Ureter (tissue), 1 donor: Measurements from ENCODE around the gene ZNF554. TPM values are rescaled to one million over a fixed set of nuclear protein-coding genes. Genes with fewer than 3 reads are reported as not detected.
"Not testable (repeated sequence)": the region's sequence is repeated elsewhere in the genome, so short reads cannot be mapped to it uniquely, and the experiment has no call there.

Experiments used
- DNase-seq: peaks from one replicate; pipeline ENCODE4 v3.0.0-alpha.2; 2020; ENCODE audit warnings: low spot score
- total RNA-seq: library from RNA; stranded (reverse); gene quantifications from one replicate; pipeline ENCODE4 v1.2.4, GENCODE V29; 2023
- donor health status: DM: yes; HTN: yes; CAD: no.

The ZNF554 gene
- total RNA-seq, 1 donor from 2014 or later = 6.1 TPM

- DNase-seq = no peak
These were observed 29.0 kb upstream of the ZNF554 start for GRCh38 chr19:2790557-2791271.

GRCh38 chr19:2791440-2791839 is 28.2 kb upstream of the ZNF554 start:
- DNase-seq = no peak

DNA sequence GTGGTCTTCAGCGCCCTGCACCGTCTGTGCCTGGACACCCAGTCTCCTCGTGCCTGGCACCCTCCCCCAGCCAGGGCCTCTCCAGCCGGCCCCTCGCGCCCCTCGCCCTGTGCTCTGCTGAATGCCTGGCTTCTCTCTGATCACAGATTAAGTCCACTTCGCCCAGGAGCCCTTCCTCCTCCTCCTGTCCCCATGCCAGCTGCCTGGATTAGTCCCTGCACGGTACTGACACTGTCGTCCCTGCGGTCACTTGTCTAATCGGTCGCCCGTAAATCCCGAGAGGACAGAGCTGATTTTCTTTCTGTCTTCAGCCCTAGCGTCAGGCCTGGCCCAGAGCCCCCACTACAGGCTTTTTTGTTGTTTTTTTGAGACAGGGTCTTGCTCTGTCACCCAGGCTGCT is 27.8 kb upstream of the ZNF554 start:
- no peak for DNase-seq

DNA sequence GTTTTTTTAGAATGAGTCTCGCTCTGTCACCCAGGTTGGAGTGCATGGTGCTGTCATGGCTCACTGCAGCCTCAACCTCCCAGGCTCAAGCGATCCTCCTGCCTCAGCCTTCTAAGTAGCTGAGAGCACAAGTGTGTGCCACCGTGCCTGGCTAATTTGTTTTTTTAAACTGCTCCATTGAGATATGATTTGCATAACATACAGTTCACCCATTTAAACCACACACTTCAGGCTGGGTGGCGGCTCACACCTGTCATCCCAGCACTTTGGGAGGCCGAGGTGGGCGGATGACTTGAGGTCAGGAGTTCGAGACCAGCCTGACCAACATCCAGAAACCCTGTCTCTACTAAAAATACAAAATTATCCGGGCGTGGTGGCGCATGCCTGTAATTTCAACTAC is 27.0 kb upstream of the ZNF554 start:
- DNase-seq = not testable (repeated sequence)

- DNase-seq = no peak
These were observed 26.5 kb upstream of the ZNF554 start for GRCh38 chr19:2793126-2793525.

- DNase-seq = no peak
These were observed 26.1 kb upstream of the ZNF554 start for GRCh38 chr19:2793577-2793976.

DNA sequence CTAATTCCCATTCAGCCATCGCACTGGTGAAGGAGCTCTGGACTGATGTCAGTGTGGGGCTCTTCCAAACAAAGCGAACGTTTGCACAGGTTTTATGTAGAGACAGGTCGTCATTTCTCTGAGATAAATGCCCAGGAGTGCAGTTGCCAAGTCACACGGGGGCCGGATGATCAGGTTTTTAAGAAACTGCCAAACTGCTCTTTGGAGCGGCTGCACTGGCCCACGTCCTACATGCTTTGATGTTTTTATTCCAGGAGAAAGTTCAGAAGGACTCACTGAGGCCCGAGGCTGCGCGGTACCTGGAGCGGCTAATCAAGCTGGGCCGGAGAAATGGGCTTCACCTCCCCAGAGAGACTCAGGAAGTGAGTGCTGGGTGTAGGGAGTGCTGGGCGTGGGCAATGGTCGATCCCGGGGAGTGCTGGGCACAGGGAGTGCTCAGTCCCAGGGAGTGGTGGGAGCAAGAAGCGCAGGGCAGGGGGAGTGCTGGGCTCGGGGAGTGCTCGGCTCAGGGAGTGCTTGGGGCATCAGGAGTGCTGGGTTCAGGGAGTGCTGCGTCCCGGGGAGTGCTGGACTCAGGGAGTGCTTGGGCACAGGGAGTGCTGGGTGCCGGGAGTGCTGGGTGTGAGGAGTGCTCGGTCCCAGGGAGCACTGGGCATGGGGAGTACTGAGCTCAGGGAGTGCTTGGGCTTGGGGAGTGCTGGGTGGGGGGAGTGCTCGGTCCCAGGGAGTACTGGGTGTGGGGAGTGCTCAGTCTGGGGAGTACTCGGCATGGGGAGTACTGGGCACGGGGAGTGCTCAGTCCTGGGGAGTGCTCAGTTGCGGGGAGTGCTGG is 23.6 kb upstream of the ZNF554 start:
- DNase-seq = no peak

DNA sequence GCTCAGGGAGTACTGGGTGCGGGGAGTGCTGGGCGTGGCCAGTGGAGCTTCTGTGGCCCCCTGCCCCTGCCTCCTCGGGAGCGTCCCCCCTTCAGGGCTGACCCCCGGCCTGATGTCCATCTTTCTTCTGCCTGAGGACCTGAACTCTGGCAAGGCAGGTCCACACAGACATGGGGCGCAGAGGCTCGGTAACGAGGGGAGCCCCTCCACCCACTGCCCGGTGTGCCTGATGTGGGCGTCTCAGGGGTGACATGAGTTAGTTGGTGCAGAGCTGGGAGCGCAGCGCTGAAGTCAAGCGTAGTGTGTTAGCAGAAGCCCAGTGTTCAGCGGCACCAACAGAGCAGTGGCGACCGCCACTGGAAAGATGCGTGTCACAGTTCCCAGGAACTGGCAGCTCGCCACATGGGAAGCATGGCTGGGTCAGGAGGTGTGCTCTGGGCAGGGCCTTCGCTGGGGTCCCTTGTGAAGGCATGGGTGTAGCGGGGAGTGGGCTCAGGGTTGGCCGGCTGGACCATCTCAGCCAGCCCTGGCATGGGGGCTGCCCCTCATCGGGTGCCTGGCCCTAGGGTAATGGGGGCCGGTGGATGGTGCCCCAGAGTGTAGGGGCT is 22.9 kb upstream of the ZNF554 start:
- DNase-seq = no peak

- DNase-seq = no peak
These were observed 22.4 kb upstream of the ZNF554 start for GRCh38 chr19:2797280-2797679.

- no peak for DNase-seq
These were observed 21.4 kb upstream of the ZNF554 start for GRCh38 chr19:2798158-2798685.

- DNase-seq = no peak
These were observed 20.9 kb upstream of the ZNF554 start for GRCh38 chr19:2798733-2799132.

- no peak for DNase-seq
These were observed 20.2 kb upstream of the ZNF554 start for GRCh38 chr19:2799273-2800020.

DNA sequence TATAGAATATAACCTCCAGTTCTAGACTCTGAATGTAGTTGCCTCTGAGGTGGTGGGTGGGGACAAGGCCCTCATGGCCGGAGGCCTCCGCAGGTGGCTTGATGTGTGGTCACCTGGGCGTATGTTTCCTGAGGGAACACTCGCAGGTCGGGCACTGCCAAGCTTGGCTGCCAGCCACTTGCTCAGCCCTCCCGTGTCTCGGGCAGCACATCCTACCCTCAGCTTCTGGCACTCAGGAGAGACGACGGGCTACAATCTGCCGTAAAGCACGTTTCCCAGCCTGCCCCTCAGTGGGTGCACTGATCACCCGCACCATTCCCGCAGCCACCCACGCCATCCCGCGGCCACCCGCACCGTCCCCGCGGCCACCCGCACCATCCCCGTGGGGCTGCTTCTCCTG is 19.2 kb upstream of the ZNF554 start:
- DNase-seq = no peak

GRCh38 chr19:2802826-2803225 is 16.8 kb upstream of the ZNF554 start:
- DNase-seq = no peak

DNA sequence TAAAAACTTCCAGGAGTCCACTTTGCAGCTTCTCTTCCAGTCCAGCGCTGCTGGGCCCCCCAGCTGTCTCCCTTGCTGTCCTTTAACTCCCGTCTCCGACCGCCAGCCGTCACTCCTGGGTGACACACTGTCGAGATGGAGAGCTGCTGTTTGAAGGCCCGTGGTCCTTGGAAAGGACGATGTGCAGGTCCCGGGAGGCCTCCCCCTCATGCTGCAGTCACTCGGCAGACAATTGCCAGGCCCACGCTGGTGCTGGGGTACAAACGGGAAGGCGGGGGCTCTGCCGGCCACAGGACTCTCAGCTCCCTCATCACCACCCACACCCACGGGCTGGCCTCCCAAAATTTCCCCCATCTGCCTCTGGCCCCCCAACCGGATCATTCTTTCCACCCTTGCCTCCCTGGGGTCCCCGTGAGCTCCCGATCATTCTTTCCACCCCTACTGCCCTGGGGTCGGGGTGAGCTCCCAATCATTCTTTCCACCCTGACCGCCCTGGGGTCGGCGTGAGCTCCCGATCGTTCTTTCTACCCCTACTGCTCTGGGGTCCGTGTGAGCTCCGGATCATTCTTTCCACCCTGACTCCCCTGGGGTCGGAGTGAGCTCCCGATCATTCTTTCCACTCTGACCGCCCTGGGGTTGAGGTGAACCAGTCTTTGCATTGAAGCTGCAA is 16.0 kb upstream of the ZNF554 start:
- DNase-seq = no peak

- no peak for DNase-seq
These were observed 15.3 kb upstream of the ZNF554 start for GRCh38 chr19:2804156-2805004.

- no peak for DNase-seq
These were observed 14.3 kb upstream of the ZNF554 start for GRCh38 chr19:2805261-2805900.

DNA sequence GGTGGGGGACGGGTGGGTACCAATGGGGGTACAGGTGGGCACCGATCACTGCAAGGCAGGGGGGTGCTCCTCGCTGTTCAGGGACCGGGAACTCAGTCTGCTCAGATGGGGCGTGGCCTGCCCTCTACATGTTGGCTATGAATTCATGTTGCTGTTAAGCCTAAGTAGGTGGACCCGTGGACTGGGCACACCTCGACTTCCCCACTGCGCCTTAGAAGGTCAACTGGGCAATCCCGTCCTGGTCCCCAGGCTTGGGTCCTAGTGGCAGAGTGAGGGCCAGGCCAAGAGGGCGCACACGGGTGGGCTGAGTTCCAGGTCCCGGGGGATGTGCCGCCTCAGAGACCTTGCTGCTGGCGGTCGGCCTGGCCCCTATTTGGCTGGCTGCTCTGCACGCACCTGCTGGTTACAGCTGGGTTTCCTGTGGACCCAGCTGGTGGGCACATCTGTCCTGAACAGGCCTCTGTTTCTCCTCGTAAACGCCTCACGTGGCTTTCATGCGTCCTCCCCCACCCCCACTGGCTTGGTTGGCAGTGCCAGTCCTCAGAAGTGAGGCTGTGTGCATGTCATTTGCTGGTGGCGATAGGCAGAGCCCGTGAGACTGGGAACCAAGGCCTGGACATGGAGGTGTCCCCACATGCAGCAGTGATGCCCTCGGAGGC is 13.5 kb upstream of the ZNF554 start:
- no peak for DNase-seq

- DNase-seq = no peak
These were observed 12.8 kb upstream of the ZNF554 start for GRCh38 chr19:2806736-2807378.
